ENCODE results near the gene PDYN. TPM values are rescaled to one million over a fixed set of nuclear protein-coding genes. Genes with fewer than 3 reads are reported as not detected.

Gene PDYN
- total and polyA plus RNA-seq, 5 donors, result not detected

DNA sequence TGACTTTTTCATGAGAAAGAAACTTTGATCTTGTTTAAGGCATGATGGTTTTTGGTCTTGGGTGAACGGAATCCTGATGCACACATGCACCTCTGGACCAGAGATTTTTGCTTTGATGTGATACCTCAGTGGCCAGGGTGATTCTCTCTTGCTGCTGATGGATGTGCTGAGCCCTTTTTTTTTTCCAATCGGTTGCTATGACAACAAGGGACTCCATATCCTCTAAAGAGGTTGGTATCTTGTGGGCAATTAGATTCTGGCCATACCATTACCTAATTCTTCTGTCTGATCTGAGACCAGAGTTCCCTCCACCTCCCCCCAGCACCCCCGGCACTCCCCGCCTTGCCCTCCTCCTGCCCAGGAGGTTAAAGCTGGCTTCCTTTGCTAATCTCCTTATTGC, 24.9 kb downstream of the PDYN start:
- 62% methylated on average over 4 of the region's 4 CpGs for WGBS
- no peak for ATAC-seq
- Histone ChIP-seq H3K4me3 (ENCODE audit: low read length) (no peak overlapping the region), H3K27me3 (ENCODE audit: control insufficient read depth, insufficient read depth) (no peaks in the 10 kb centered on the region), H3K9me3 (ENCODE audit: control insufficient read depth, low read length) (no peaks in the 10 kb centered on the region), H3K27ac (ENCODE audit: low read length) (no peak overlapping the region), H3K4me1 (ENCODE audit: control insufficient read depth, insufficient read depth, low read length) (no peaks in the 10 kb centered on the region)
- DNase-seq, result no peak
- intact Hi-C loops (cut with DNase I), result loop anchor here in 3 of 4 donors (5.0 to 10.0 kb wide), 5 partner anchors 136 to 486 kb away; partner anchors contain the start of gene STK35 (in 1 of the 3)

GRCh38 chr20:1965520-1966351, 28.1 kb downstream of the PDYN start:
- peak; percentile 78 to 88 for ATAC-seq
- H3K4me1 ChIP-seq (ENCODE audit: control insufficient read depth, insufficient read depth, low read length), result no peaks in the 10 kb centered on the region
- no peak overlapping the region for H3K27ac ChIP-seq (ENCODE audit: low read length)
- no peaks in the 10 kb centered on the region for H3K27me3 ChIP-seq (ENCODE audit: control insufficient read depth, insufficient read depth)
- peak; percentile 75 to 93 (median 88) for DNase-seq
- WGBS, result 4% methylated on average over 28 of the region's 28 CpGs
- H3K9me3 ChIP-seq (ENCODE audit: control insufficient read depth, low read length), result no peaks in the 10 kb centered on the region
- no peak overlapping the region for H3K4me3 ChIP-seq (ENCODE audit: low read length)
- intact Hi-C loops (cut with DNase I), result loop anchor here (2.0 to 10.0 kb wide), 6 partner anchors 139 to 489 kb away; partner anchors contain the start of gene STK35 (in 1 of the 4)

DNA sequence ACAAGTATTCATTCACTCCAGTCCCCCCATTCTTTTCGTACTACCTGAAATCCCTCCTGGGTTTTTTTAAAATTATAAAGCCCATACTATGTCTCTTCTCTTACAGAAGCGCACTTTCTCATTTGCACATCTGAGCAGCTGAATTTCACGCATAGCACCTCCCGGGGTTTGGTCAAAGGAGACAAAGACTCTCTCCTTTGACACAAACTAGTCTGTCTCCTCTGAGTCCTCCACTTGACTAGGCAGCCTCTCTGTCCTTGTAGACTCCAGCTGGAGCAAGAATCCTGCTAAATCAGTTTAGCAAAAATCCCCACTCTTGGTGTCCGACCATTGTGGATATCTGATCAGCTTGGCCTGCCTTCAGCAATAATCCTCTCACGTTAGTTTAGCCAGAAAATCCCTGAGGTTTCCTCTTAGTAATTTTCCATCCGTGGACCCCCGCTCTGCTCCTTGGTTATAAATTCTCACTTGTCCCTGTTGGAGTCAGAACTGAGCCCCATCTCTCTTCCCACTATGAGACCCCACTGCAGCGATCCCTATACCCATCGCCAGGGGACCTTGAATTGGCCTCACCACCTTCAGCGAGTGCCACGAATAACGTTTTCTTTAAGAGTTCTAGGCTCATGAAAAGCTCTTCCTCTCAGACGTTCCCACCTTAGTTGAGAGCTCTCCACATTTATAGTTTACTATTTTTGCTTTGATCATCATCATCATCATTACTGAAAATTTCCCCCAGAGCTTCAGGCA, 29.0 kb downstream of the PDYN start:
- intact Hi-C loops (cut with DNase I), result loop anchor here (2.0 to 10.0 kb wide), 6 partner anchors 140 to 490 kb away; partner anchors contain the start of gene STK35 (in 1 of the 4)
- Histone ChIP-seq H3K9me3 (ENCODE audit: control insufficient read depth, low read length) (no peaks in the 10 kb centered on the region), H3K4me1 (ENCODE audit: control insufficient read depth, insufficient read depth, low read length) (no peaks in the 10 kb centered on the region), H3K4me3 (ENCODE audit: low read length) (no peak overlapping the region), H3K27me3 (ENCODE audit: control insufficient read depth, insufficient read depth) (no peaks in the 10 kb centered on the region), H3K27ac (ENCODE audit: low read length) (no peak overlapping the region)
- DNase-seq (no peak), ATAC-seq (peak in 1 of 2 donors; percentile 50)
- WGBS, result 52% methylated on average over 14 of the region's 14 CpGs

GRCh38 chr20:1964061-1964460, 29.8 kb downstream of the PDYN start:
- intact Hi-C loops (cut with DNase I), result loop anchor here in 3 of 4 donors (2.0 to 10.0 kb wide), 4 partner anchors 141 to 491 kb away; partner anchors contain the start of gene STK35 (in 1 of the 3)
- Histone ChIP-seq H3K27ac (ENCODE audit: low read length) (no peak overlapping the region), H3K9me3 (ENCODE audit: control insufficient read depth, low read length) (no peaks in the 10 kb centered on the region), H3K27me3 (ENCODE audit: control insufficient read depth, insufficient read depth) (no peaks in the 10 kb centered on the region), H3K4me3 (ENCODE audit: low read length) (no peak overlapping the region), H3K4me1 (ENCODE audit: control insufficient read depth, insufficient read depth, low read length) (no peaks in the 10 kb centered on the region)
- WGBS, result 56% methylated on average over 4 of the region's 4 CpGs
- no peak for ATAC-seq
- no peak for DNase-seq

- H3K27ac ChIP-seq (ENCODE audit: low read length), result no peak overlapping the region
- H3K4me3 ChIP-seq (ENCODE audit: low read length), result no peak overlapping the region
- H3K9me3 ChIP-seq (ENCODE audit: control insufficient read depth, low read length), result no peaks in the 10 kb centered on the region
- peak in 1 of 2 donors; percentile 60 for ATAC-seq
- WGBS, result 63% methylated on average over 5 of the region's 5 CpGs
- no peaks in the 10 kb centered on the region for H3K27me3 ChIP-seq (ENCODE audit: control insufficient read depth, insufficient read depth)
- H3K4me1 ChIP-seq (ENCODE audit: control insufficient read depth, insufficient read depth, low read length), result no peaks in the 10 kb centered on the region
- no peak for DNase-seq
- intact Hi-C loops (cut with DNase I), result loop anchor here in 2 of 4 donors (10.0 kb wide), 3 partner anchors 143 to 493 kb away; partner anchors contain the start of gene STK35 (in 1 of the 2)
Observed at GRCh38 chr20:1961374-1961773, 32.5 kb downstream of the PDYN start.

DNA sequence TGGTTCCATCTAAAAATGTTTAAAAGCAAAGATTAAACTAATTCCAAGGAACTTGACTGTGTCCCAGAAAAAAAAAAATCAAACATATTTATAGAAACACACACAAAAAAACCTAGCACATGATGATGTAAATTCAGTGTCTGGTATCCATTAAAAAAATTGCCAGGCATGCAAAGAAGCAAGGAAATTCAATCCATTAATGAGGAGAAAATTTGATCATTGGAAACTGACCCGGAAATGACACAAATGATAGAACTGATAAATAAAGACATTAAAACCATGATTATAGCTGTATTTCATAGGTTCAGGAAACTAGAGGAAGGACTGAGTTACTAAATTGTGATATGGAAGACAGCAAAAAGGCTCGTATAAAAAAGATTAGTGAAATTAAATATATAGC, 34.7 kb downstream of the PDYN start:
- DNase-seq, result no peak
- 79% methylated on average over 2 of the region's 2 CpGs for WGBS

GRCh38 chr20:1958426-1958825, 35.4 kb downstream of the PDYN start:
- intact Hi-C loops (cut with DNase I), result no loop called here
- ATAC-seq, result no peak

More for the DNA sequence above, 34.7 kb downstream of the PDYN start:
- H3K9me3 ChIP-seq (ENCODE audit: control insufficient read depth, low read length), result no peaks in the 10 kb centered on the region
- H3K4me3 ChIP-seq (ENCODE audit: low read length), result no peak overlapping the region
- H3K4me1 ChIP-seq (ENCODE audit: control insufficient read depth, insufficient read depth, low read length), result no peaks in the 10 kb centered on the region
- no peaks in the 10 kb centered on the region for H3K27me3 ChIP-seq (ENCODE audit: control insufficient read depth, insufficient read depth)
- no peak for ATAC-seq
- intact Hi-C loops (cut with DNase I), result no loop called here
- H3K27ac ChIP-seq (ENCODE audit: low read length), result no peak overlapping the region

DNA sequence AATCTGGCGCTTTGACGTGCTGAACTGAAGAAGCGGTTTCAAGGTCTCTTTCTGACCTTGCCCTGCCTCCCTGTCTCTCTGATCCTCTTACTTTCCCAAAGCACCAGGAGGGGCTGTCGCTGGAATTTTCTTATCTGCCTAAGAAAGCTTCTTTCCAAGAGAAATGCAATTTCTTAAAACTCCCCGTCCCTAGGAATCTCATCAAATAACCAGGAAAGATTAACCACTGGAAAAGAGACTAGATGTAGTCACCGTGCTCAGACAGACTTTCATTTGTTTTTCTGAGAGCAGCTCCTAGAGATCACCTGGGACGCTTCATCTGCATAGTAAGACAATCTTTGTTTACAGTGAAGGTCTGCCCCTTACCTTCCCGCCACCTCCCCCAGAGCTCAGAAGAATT, 38.6 kb downstream of the PDYN start:
- H3K4me1 ChIP-seq (ENCODE audit: control insufficient read depth, insufficient read depth, low read length), result no peaks in the 10 kb centered on the region
- H3K4me3 ChIP-seq (ENCODE audit: low read length), result no peak overlapping the region
- WGBS, result 52% methylated on average over 8 of the region's 8 CpGs
- no peaks in the 10 kb centered on the region for H3K9me3 ChIP-seq (ENCODE audit: control insufficient read depth, low read length)
- no peaks in the 10 kb centered on the region for H3K27me3 ChIP-seq (ENCODE audit: control insufficient read depth, insufficient read depth)
- ATAC-seq, result no peak
- H3K27ac ChIP-seq (ENCODE audit: low read length), result no peak overlapping the region
- no peak for DNase-seq
- intact Hi-C loops (cut with DNase I), result no loop called here

More at GRCh38 chr20:1958426-1958825, 35.4 kb downstream of the PDYN start:
- 83% methylated on average over 2 of the region's 2 CpGs for WGBS
- Histone ChIP-seq H3K27me3 (ENCODE audit: control insufficient read depth, insufficient read depth) (no peaks in the 10 kb centered on the region), H3K9me3 (ENCODE audit: control insufficient read depth, low read length) (no peaks in the 10 kb centered on the region), H3K27ac (ENCODE audit: low read length) (no peak overlapping the region), H3K4me1 (ENCODE audit: control insufficient read depth, insufficient read depth, low read length) (no peaks in the 10 kb centered on the region), H3K4me3 (ENCODE audit: low read length) (no peak overlapping the region)
- DNase-seq, result no peak

- no peaks in the 10 kb centered on the region for H3K4me1 ChIP-seq (ENCODE audit: control insufficient read depth, insufficient read depth, low read length)
- 90% methylated on average over 5 of the region's 5 CpGs for WGBS
- DNase-seq, result no peak
- H3K4me3 ChIP-seq (ENCODE audit: low read length), result no peak overlapping the region
- no peaks in the 10 kb centered on the region for H3K9me3 ChIP-seq (ENCODE audit: control insufficient read depth, low read length)
- no peak for ATAC-seq
- H3K27me3 ChIP-seq (ENCODE audit: control insufficient read depth, insufficient read depth), result no peaks in the 10 kb centered on the region
- intact Hi-C loops (cut with DNase I), result no loop called here
- no peak overlapping the region for H3K27ac ChIP-seq (ENCODE audit: low read length)
Observed at GRCh38 chr20:1953621-1954020, 40.2 kb downstream of the PDYN start.

DNA sequence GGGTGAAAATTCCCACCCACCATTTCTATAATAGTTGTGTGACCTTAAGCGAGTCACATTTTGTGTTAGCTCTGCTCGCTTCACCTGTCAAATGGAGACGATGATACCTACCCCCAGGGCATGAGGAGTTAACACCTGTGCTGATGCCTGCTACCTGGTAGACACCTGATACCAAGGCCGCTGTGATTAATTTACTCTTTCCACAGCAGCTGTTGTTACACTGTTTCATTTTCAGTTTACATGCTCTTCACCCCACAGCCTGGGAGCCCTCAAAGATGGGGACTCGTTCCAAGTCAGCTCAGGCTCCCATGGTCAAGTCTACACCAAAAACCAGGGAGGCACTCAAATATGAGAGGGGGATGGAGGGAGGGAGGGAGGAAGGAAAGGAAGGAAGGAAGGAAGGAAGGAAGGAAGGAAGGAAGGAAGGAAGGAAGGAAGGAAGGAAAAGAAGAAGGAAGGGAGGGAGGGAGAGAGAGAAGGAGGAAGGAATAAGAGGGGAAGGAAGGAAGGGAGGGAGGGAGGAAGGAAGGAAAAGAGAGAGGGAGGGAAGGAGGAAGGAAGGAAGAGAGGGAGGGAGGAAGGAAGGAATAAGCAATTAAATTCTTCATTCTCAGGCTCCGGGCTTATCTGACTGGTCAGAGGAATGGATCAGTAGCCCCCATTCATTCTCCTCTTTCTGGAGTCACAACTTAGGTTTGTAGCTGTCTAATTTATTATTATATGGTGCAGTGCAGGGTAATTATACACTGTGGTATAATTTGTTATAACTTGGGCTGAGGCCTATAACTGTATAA, 40.9 kb downstream of the PDYN start:
- Histone ChIP-seq H3K27ac (ENCODE audit: low read length) (no peak overlapping the region), H3K9me3 (ENCODE audit: control insufficient read depth, low read length) (no peaks in the 10 kb centered on the region), H3K4me1 (ENCODE audit: control insufficient read depth, insufficient read depth, low read length) (no peaks in the 10 kb centered on the region), H3K27me3 (ENCODE audit: control insufficient read depth, insufficient read depth) (no peaks in the 10 kb centered on the region), H3K4me3 (ENCODE audit: low read length) (no peak overlapping the region)
- intact Hi-C loops (cut with DNase I), result no loop called here
- DNase-seq, result no peak
- no peak for ATAC-seq
- WGBS, result 75% methylated on average over 6 of the region's 6 CpGs
